RPMI8226 (cell line): ENCODE measurements around the gene ZNF329.
A peak's percentile ranks its signal among the peaks of the same experiment; 100 is the strongest.
"Not testable (repeated sequence)": the region's sequence is repeated elsewhere in the genome, so short reads cannot be mapped to it uniquely, and the experiment has no call there.

ENCODE experiments used
- DNase-seq: peaks from one replicate; pipeline ENCODE4 v3.0.0-alpha.2; 2015

Gene ZNF329

GRCh38 chr19:58150328-58150921, at the start of gene ZNF329:
Gene ZNF329, minus strand, starts transcription at chr19:58150789. Its CDS starts 21,286 bp downstream, at chr19:58129503.
- peak; percentile 77 for DNase-seq

GRCh38 chr19:58196901-58197616, 46.5 kb upstream of the ZNF329 start:
- no peak for DNase-seq

- DNase-seq = no peak
Measured at GRCh38 chr19:58183817-58184215, 33.2 kb upstream of the ZNF329 start.

GRCh38 chr19:58182989-58183816, 32.6 kb upstream of the ZNF329 start, which contains the start of gene ZNF274:
Gene ZNF274, plus strand, starts transcription at chr19:58183061. Its CDS starts 905 bp downstream, at chr19:58183966.
- peak; percentile 96 for DNase-seq

- no peak for DNase-seq
Measured at GRCh38 chr19:58182577-58182988, 32.0 kb upstream of the ZNF329 start.

GRCh38 chr19:58181902-58182576, 31.4 kb upstream of the ZNF329 start:
- DNase-seq = peak; percentile 76

GRCh38 chr19:58170860-58171259, 20.3 kb upstream of the ZNF329 start:
- DNase-seq = no peak

GRCh38 chr19:58166708-58167280, 16.2 kb upstream of the ZNF329 start:
- DNase-seq = no peak

GRCh38 chr19:58166268-58166667, 15.7 kb upstream of the ZNF329 start:
- no peak for DNase-seq

- no peak for DNase-seq
Measured at GRCh38 chr19:58157045-58157728, 6.6 kb upstream of the ZNF329 start.

GRCh38 chr19:58154679-58155648, 4.4 kb upstream of the ZNF329 start:
- peak; percentile 96 for DNase-seq

GRCh38 chr19:58154287-58154678, 3.7 kb upstream of the ZNF329 start:
- no peak for DNase-seq

- DNase-seq = no peak
Measured at GRCh38 chr19:58153386-58153785, 2.8 kb upstream of the ZNF329 start.

GRCh38 chr19:58147475-58147874, 3.1 kb downstream of the ZNF329 start:
- not testable (repeated sequence) for DNase-seq

- no peak for DNase-seq
Measured at GRCh38 chr19:58145849-58146248, 4.7 kb downstream of the ZNF329 start.

GRCh38 chr19:58134244-58134643, 16.3 kb downstream of the ZNF329 start:
- DNase-seq = no peak

- no peak for DNase-seq
Measured at GRCh38 chr19:58129284-58129683, 21.3 kb downstream of the ZNF329 start.

- no peak for DNase-seq
Measured at GRCh38 chr19:58128041-58128685, 22.4 kb downstream of the ZNF329 start.

- DNase-seq = no peak
Measured at GRCh38 chr19:58123354-58123753, 27.2 kb downstream of the ZNF329 start.
